HCT116 (cell line): ENCODE measurements around the gene KDM6B. TPM values are rescaled to one million over a fixed set of nuclear protein-coding genes. Genes with fewer than 3 reads are reported as not detected.

Experiments used
- ATAC-seq: fragments of 200-7000 bp; cut with Tn5 transposase; 2 replicates; pipeline ENCODE4 v1.9.1; 2020; ENCODE audit warnings: mild to moderate bottlenecking, moderate library complexity
- BruUV-seq: library from RNA; stranded (reverse); fragments of 400-500 nt; replicated peaks from 2 replicates; lab custom pipeline; 2021; lab: Mats Ljungman, UMichigan
- CTCF ChIA-PET: fragments of 300-600 bp; sonication (Branson Sonifier 250); formaldehyde crosslinking; loops from one replicate; lab custom pipeline; 2021; ENCODE audit warnings: antibody characterized with exemption; lab: Charles Lee
- POLR2A ChIA-PET: fragments of 300-600, 350-600 bp; sonication (Branson Sonifier 250); formaldehyde crosslinking; loops from one replicate; lab custom pipeline; 2021; ENCODE audit warnings: antibody characterized with exemption; lab: Charles Lee
- RAD21 ChIA-PET, 2 experiments: fragments of 300-600 bp; sonication (Branson Sonifier 250); formaldehyde crosslinking; loops; one replicate each; lab custom pipeline; 2023; ENCODE audit warnings: low total read pairs in 2 of 2; ENCODE audit not compliant: uncharacterized antibody in 2 of 2, unreplicated experiment in 2 of 2, low non-redundant PET in 1 of 2; lab: Charles Lee
- DNase-seq: peaks from one replicate; pipeline ENCODE4 v3.0.0-alpha.2; 2010; ENCODE audit warnings: low read depth, low spot score
- H2AFZ ChIP-seq: fragments of 200-600 bp; shearing (Covaris generic), sonication (generic); 2 replicates; pipeline ENCODE4 v1.6.1; 2017; ENCODE audit warnings: low read depth, mixed run types, mixed read lengths, antibody characterized with exemption, low read length; ENCODE audit not compliant: poor library complexity, severe bottlenecking
- H3K27ac ChIP-seq: 2 replicates; pipeline ENCODE4 v1.5.1; 2012; ENCODE audit warnings: low read depth, low read length
- H3K27me3 ChIP-seq: fragments of 200-600 bp; sonication (generic); 2 replicates; pipeline ENCODE4 v1.6.1; 2016; ENCODE audit warnings: mixed run types, low read length, mixed read lengths; ENCODE audit not compliant: insufficient read depth
- H3K36me3 ChIP-seq, 2 experiments: fragments of 200-500 bp in 1 of 2; fragments of 200-600 bp in 1 of 2; sonication (Bioruptor generic) in 1 of 2; sonication (generic) in 1 of 2; 2 replicates each; pipeline versions ENCODE4 v1.5.1 to v1.6.1; 2014 to 2016; ENCODE audit warnings: low read length in 2 of 2, inconsistent platforms in 1 of 2, mixed read lengths in 1 of 2, mixed run types in 1 of 2; ENCODE audit not compliant: insufficient read depth in 2 of 2, control insufficient read depth in 1 of 2
- H3K4me1 ChIP-seq, 2 experiments: fragments of 200-600 bp in 1 of 2; sonication (generic) in 1 of 2; 2 replicates each; pipeline versions ENCODE4 v1.5.1 to v1.6.1; 2012 to 2017; ENCODE audit warnings: low read length in 2 of 2, inconsistent platforms in 1 of 2, mild to moderate bottlenecking in 1 of 2, mixed read lengths in 1 of 2, mixed run types in 1 of 2, moderate library complexity in 1 of 2; ENCODE audit not compliant: insufficient read depth in 2 of 2, control insufficient read depth in 1 of 2
- H3K4me2 ChIP-seq: fragments of 200-600 bp; sonication (generic); 2 replicates; pipeline ENCODE4 v1.6.1; 2017; ENCODE audit warnings: mixed run types, low read length, mixed read lengths
- H3K4me3 ChIP-seq, 2 experiments: fragments of 200-600 bp in 1 of 2; sonication (generic) in 1 of 2; replicated peaks in 1 of 2; 2 replicates each; pipeline ENCODE4 v1.5.1; 2011 to 2016; ENCODE audit warnings: low read length in 2 of 2, control low read depth in 1 of 2, low read depth in 1 of 2, mild to moderate bottlenecking in 1 of 2, mixed read lengths in 1 of 2, mixed run types in 1 of 2
- H3K79me2 ChIP-seq: fragments of 200-600 bp; sonication (generic); 2 replicates; pipeline ENCODE4 v1.6.1; 2017; ENCODE audit warnings: mild to moderate bottlenecking, mixed run types, low read length, moderate library complexity, mixed read lengths; ENCODE audit not compliant: insufficient read depth
- H3K9ac ChIP-seq: fragments of 200-600 bp; sonication (generic); 2 replicates; pipeline ENCODE4 v1.6.1; 2016; ENCODE audit warnings: low read length, mixed read lengths
- H3K9me2 ChIP-seq: fragments of 200-600 bp; sonication (generic), shearing (Covaris generic); 2 replicates; pipeline ENCODE4 v1.6.1; 2017; ENCODE audit warnings: mixed run types, mild to moderate bottlenecking, moderate library complexity; ENCODE audit not compliant: insufficient read depth
- H3K9me3 ChIP-seq, 2 experiments: fragments of 200-500 bp in 1 of 2; fragments of 200-600 bp in 1 of 2; sonication (Bioruptor generic) in 1 of 2; sonication (generic) in 1 of 2; 2 replicates each; pipeline ENCODE4 v1.6.1; 2014 to 2017; ENCODE audit warnings: low read length in 2 of 2, mixed read lengths in 2 of 2, inconsistent platforms in 1 of 2, low read depth in 1 of 2, mild to moderate bottlenecking in 1 of 2, mixed run types in 1 of 2, moderate library complexity in 1 of 2; ENCODE audit not compliant: control insufficient read depth in 1 of 2, insufficient read depth in 1 of 2
- H4K20me1 ChIP-seq: fragments of 200-600 bp; sonication (generic), shearing (Covaris generic); 2 replicates; pipeline ENCODE4 v1.6.1; 2017; ENCODE audit warnings: mixed run types, mild to moderate bottlenecking, moderate library complexity; ENCODE audit not compliant: insufficient read depth
- CTCF ChIP-seq, 3 experiments: fragments of 200-600 bp in 1 of 3; sonication (generic) in 1 of 3; IDR thresholded peaks in 2 of 3; conservative IDR thresholded peaks in 1 of 3; 2 replicates each; pipeline ENCODE4 v1.5.1; 2012 to 2017; ENCODE audit warnings: low read depth in 2 of 3, low read length in 2 of 3, antibody characterized with exemption in 1 of 3, borderline replicate concordance in 1 of 3, control low read depth in 1 of 3, mild to moderate bottlenecking in 1 of 3, mixed read lengths in 1 of 3, mixed run types in 1 of 3, moderate library complexity in 1 of 3; ENCODE audit not compliant: insufficient read depth in 1 of 3
- ELF1 ChIP-seq: IDR thresholded peaks from 2 replicates; pipeline ENCODE4 v1.6.1; 2012; ENCODE audit warnings: low read depth, borderline replicate concordance
- EZH2 ChIP-seq: fragments of 200-600 bp; sonication (generic); IDR thresholded peaks from 2 replicates; pipeline ENCODE4 v1.6.1; 2017; ENCODE audit warnings: antibody characterized with exemption, mixed run types
- RAD21 ChIP-seq: IDR thresholded peaks from 2 replicates; pipeline ENCODE4 v1.6.1; 2012; ENCODE audit warnings: low read depth, mild to moderate bottlenecking
- REST ChIP-seq: IDR thresholded peaks from 2 replicates; pipeline ENCODE4 v1.6.1; 2012; ENCODE audit warnings: low read depth
- ZBTB33 ChIP-seq: IDR thresholded peaks from 2 replicates; pipeline ENCODE4 v1.6.1; 2011; ENCODE audit warnings: mild to moderate bottlenecking, low read length, moderate library complexity; ENCODE audit not compliant: insufficient replicate concordance; ENCODE audit errors: extremely low read depth
- intact Hi-C: fragments of 100-400 bp; cut with micrococcal nuclease; formaldehyde crosslinking; loops from 2 replicates; pipeline ENCODE4 v1.10.0; 2022
- total RNA-seq: library from RNA; stranded (reverse); gene quantifications from one replicate; pipeline ENCODE4 v1.2.1, GENCODE V29; 2021; ENCODE audit not compliant: unreplicated experiment

Gene KDM6B
- total RNA-seq, 1 experiment from 2014 or later: 42.1 TPM

GRCh38 chr17:7882068-7882467, 48.1 kb downstream of the KDM6B start (continued):
- no peak for TF ChIP-seq REST
- TF ChIP-seq EZH2: no peak

GRCh38 chr17:7882629-7883028, 48.6 kb downstream of the KDM6B start:
- ChIA-PET POLR2A (interaction anchor here (1.0 to 2.3 kb wide), 2 partner anchors 14 to 41 kb away, joined by 3 to 5 read pairs; no protein-coding TSS in a partner anchor), CTCF (no interaction called here), RAD21 (no interaction called here)
- Histone ChIP-seq H4K20me1 (no peaks in the 10 kb centered on the region), H2AFZ (no peak overlapping the region), H3K27ac (no peak overlapping the region), H3K4me2 (no peak overlapping the region), H3K9ac (no peak overlapping the region), H3K9me2 (no peaks in the 10 kb centered on the region), H3K4me1 (peaks cover 18 to 29% of the 10 kb centered on the region in 2 experiments), H3K36me3 (peaks cover 0 to 3% of the 10 kb centered on the region in 2 experiments; a peak in 2 of 4 replicates), H3K9me3 (no peaks in the 10 kb centered on the region), H3K4me3 (no peak overlapping the region), H3K27me3 (no peaks in the 10 kb centered on the region), H3K79me2 (peaks cover 13% of the 10 kb centered on the region; the same call in 1 of the 2 replicates)
- no peak for TF ChIP-seq CTCF (IDR thresholded peaks at IDR 0.05 in 2 of 3, conservative IDR thresholded peaks at IDR 0.05 in 1 of 3; ENCODE audit: borderline replicate concordance in 1 of 3, insufficient read depth in 1 of 3, low read depth in 2 of 3, low read length in 2 of 3)
- no peak for TF ChIP-seq RAD21
- no peak for TF ChIP-seq ELF1
- no peak for TF ChIP-seq ZBTB33
- intact Hi-C loops: no loop called here
- BruUV-seq: no TSS peak
- DNase-seq (no peak), ATAC-seq (no peak)

Other genes with a start within 250 kb of the KDM6B start
- 0.69 TPM for gene SOX15, start 244.1 kb upstream of the KDM6B start, total RNA-seq
- 49.7 TPM for gene FXR2, start 219.3 kb upstream of the KDM6B start, total RNA-seq
- 54.9 TPM for gene SAT2, start 206.4 kb upstream of the KDM6B start, total RNA-seq
- gene SHBG, start 204.1 kb upstream of the KDM6B start, total RNA-seq: not detected
- not detected for gene ATP1B2, start 183.3 kb upstream of the KDM6B start, total RNA-seq
- gene TP53, start 146.7 kb upstream of the KDM6B start, total RNA-seq: 110 TPM
- gene WRAP53, start 145.7 kb upstream of the KDM6B start, total RNA-seq: 28.8 TPM
- gene EFNB3, start 129.0 kb upstream of the KDM6B start, total RNA-seq: 0.07 TPM
- gene DNAH2, start 116.5 kb upstream of the KDM6B start, total RNA-seq: 2.0 TPM
- 2.8 TPM for gene TMEM88, start 20.8 kb downstream of the KDM6B start, total RNA-seq
- 103 TPM for gene NAA38, start 23.3 kb downstream of the KDM6B start, total RNA-seq
- 21.5 TPM for gene CYB5D1, start 23.8 kb downstream of the KDM6B start, total RNA-seq
- 54.8 TPM for gene CHD3, start 54.6 kb downstream of the KDM6B start, total RNA-seq
- gene RNF227, start 82.1 kb downstream of the KDM6B start, total RNA-seq: 0.74 TPM
- gene KCNAB3, start 95.6 kb downstream of the KDM6B start, total RNA-seq: 7.1 TPM
- gene TRAPPC1, start 97.7 kb downstream of the KDM6B start, total RNA-seq: 123 TPM
- 54.6 TPM for gene CNTROB, start 98.0 kb downstream of the KDM6B start, total RNA-seq
- gene GUCY2D, start 168.4 kb downstream of the KDM6B start, total RNA-seq: 1.4 TPM
- 0.30 TPM for gene ALOX15B, start 204.8 kb downstream of the KDM6B start, total RNA-seq